HG02885 (cell line): ENCODE data around the gene APOA1.

ENCODE experiments used
- ATAC-seq: cut with Tn5 transposase; IDR thresholded peaks from one replicate; pipeline ENCODE4 v1.9.1; 2021; ENCODE audit warnings: mild to moderate bottlenecking; ENCODE audit not compliant: unreplicated experiment, poor library complexity

Gene APOA1

DNA sequence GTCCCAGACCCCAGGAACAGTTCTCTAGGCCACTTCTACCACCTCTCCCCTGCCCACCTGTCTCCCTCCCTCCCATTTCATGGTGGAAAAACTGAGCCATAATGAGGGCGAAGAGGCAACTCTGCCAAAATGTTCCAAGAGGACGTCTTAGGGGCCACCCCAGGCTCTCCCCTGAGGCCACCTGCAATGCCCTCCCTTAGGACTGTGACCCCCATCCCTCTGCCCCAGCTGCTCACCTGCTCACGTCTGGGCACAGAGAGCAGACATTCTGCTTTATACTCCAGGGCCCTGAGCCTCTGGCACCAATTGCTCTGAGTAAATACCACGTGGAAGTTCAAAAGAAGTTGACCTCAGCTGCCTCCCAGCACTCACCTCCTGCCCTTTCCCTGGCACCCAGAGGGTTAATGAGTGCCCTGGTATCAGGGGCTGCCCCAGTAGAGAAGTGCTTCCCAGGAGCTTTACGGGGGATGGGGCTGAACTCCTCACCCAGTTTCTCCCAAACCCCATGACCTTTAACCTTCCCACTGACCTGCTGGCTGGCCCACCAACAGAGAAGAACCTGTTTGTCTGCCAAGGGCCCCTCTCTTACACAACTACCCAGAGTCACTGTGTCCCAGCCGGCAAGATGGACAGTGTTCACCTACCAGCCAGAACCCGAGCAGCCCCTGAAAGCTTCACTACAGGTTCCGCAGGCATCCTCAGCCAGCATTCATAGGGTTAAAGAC is 45.1 kb downstream of the APOA1 start:
- ATAC-seq: no peak

- no peak for ATAC-seq
These were observed 45.6 kb downstream of the APOA1 start, which contains the start of gene APOA5 for GRCh38 chr11:116791813-116792143. APOA5 (minus strand) TSS chr11:116791879; CDS start chr11:116791860, 19 bp downstream.

DNA sequence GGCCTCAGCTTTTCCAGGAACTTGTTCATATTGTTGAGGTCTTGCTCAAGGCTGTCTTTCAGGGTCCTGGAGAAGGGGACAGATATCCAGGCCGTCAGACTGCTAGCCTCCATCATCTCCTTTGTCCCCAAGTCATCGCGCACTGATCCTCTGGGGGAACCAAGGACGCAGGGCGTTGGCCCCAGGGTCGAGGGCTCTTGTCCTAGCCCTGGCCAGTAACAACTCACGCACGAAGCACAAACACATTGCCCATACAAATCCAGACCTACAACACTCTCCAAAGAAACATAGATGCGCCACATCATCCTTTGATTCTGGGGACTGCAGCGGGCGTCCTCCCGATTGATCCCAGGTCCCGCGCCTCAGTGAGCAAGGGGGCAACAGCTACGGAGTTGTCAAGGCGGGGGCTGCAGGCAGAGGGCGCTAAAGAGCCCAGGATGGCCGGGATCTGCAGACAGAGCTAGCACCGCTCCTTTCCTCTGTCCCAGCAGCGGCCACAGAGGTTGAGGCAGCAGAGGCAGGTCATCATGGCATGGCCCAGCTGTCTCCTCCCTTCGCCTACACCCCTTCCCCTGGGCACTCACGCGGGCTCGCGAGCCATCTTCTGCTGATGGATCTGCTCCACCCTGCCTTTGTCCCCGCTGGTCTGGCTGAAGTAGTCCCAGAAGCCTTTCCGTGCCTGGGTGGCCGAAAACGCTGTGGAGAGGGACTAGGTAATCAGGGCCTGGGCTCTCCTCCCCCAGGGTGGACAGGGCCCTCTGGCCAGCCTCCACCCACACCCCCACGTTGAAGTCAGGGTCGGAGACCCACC is 46.2 kb downstream of the APOA1 start:
- peak; percentile 34 for ATAC-seq

GRCh38 chr11:116790167-116791001 is 47.0 kb downstream of the APOA1 start:
- ATAC-seq: no peak

GRCh38 chr11:116788975-116789374 is 48.4 kb downstream of the APOA1 start:
- no peak for ATAC-seq

DNA sequence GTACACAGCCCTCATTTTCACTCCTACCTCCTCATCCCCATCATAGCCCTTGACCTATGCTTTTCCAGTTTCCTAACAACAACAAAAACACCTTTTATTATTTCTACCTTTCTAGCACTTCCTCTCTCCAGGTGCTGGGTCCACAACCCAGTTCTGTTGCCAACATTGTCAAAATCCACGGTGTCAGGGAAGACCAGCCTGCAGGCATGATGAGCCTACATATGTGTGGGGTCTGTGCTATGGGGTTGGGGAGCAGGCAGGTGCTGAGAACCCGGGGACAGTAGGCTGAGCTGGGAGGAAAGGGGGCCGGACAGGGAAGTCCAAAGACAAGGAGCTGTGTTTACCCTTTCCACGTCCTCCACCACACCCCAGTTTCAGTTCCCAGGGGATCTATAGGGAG is 48.9 kb downstream of the APOA1 start:
- ATAC-seq: no peak

DNA sequence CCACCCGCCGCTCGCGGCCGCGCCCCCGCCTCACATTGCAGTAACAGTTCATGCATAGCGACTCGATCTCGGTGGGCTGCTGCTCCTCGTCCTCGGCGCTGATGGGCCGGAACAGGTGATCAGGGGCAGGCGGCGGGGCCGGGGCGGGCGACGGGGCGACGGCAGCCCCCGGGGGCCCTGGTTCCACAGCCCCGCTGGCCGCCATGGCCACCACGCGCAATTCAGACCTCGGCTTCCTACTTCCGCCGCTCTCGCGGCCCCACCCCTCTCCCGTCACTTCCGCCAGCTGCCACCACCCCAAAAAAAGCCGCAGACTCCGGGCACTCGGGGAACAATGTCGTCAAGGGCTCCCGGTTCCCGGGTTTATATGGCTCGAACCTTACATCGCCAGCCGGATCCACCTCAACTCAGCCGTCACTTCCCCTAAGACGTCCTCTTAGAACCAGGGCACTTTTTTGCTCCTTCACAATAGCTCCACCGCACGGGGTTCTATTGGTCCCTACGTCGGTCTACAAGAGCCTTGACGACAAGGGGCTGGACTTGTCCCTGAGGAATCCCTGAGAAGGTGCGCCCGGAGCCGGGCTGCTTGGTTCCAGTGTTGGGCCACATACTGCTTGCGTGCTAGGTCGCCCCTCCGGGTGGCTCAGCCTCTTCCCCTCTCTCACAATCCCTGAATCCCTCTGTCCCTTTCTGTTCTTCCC is 49.5 kb downstream of the APOA1 start, which contains the start of gene ZPR1:
ZPR1 (minus strand) TSS at position 238 of the 701 bp plus-strand sequence; CDS start at position 205, 33 bp downstream.
- ATAC-seq: peak; percentile 91

GRCh38 chr11:116787436-116787785 is 50.0 kb downstream of the APOA1 start:
- ATAC-seq: peak; percentile 13

DNA sequence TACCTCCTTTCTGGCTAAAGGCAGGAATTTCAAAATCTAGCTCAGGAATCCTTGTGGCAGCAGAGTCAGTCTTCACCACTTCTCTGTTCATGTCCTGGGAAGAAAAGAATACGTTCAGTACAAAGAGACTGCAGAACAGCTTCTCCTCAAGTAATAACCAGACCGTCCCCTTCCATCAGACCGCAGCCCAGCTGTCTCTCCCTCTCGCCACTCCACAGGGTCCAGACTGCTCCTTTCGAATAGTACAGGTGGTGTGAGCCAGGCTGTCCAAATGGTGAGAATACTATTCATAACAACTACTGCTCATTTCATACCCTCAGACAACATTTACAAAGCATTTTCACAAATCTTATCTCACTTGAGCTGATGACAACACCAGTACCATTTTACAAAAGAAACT is 50.5 kb downstream of the APOA1 start:
- ATAC-seq: no peak

DNA sequence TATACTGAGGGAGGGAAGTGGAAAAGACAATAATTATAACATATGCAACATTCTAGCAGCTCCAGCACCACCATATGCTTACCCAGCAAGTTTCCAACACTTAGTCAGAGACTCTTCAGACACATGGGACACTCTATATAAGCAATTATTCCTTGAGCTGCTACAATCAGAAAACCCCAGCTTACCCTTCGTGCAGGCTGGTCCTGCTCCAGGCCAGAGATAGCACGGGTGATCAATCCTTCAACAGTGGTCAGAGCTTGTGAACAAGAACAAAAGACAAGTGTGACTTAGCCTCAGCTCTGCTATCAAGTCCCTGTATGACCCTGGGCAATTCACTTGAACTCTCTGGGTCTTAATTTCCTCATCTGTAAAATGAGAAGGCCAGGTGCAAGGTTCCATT is 51.1 kb downstream of the APOA1 start:
- no peak for ATAC-seq
